HG03442 (cell line): ENCODE measurements around the gene NELL1.
"Not testable (repeated sequence)": the region's sequence is repeated elsewhere in the genome, so short reads cannot be mapped to it uniquely, and the experiment has no call there.

Source experiments
- ATAC-seq: cut with Tn5 transposase; IDR thresholded peaks from one replicate; pipeline ENCODE4 v1.9.1; 2021; ENCODE audit warnings: mild to moderate bottlenecking, moderate library complexity; ENCODE audit not compliant: unreplicated experiment

Gene NELL1

DNA sequence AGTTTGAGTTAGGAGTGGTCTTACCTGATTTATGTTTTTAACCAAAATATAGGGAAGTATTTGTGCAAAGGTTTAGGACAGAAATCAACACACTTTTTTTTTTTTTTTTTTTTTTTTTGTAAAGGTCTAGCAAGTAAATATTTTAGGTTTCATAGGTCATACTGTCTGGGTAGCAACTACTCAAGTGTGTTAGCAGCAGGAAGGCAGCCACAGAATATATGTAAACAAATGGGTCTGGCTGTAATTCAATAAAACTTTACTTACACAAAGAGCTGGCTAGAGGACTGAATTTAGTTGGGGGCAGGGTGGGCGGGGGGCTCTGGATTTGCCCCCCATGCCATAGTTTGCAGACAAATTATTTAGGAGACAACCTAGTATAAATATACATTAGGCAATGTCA lies 510.4 kb downstream of the NELL1 start:
- no peak for ATAC-seq

DNA sequence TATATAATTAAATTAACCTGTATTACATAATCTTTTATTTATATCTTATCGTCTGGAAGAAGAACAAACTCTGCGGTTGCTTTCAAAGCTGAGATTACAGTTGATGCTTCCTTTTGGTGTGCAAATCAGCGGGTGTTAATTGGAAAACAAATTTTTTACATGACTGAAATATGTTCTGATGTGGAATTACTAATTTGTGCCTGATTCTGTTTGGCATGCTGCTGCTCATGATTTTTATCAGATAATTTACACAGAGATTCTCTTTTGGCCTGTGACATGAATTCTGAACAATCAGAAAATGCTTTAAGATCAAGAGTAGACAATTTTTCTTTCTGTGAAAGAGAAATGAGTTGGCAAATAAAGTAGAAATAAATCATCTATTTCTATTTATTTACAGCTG lies 510.8 kb downstream of the NELL1 start:
- ATAC-seq, result no peak

DNA sequence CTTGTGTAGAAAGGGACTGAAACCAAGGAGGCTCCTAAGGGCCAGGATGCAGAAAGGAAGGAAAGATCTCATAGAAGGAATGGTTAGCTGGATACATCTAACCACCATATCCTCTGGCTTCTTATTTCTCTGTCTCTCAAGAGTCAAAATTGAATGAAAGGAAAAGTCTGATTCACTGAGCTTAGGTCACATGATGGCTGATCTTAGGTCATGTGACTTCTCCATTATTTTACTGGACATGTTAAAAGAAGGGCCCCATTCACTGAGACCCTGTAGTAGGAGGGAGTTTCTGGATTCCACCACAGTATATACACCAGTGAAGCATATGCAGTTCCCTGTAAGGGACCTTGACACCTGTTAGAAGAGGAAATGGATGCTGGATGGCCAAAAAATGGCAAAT lies 516.6 kb downstream of the NELL1 start:
- no peak for ATAC-seq

DNA sequence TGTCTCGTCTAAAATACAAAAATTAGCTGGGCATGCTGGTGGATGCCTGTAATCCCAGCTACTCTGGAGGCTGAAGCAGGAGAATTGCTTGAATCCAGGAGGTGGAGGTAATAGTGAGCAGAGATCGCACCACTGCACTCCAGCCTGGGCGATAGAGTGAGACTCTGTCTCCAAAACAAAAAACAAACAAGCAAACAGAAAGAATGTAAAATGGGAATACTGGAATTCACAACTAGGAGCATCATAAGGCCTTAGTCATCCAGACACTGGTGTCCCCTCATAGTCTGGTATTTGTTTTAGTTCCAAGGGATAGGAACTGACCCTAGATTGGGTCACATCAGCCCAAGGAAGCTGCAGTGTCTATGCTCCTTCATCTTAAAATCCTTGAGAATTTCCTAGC lies 520.8 kb downstream of the NELL1 start:
- no peak for ATAC-seq

DNA sequence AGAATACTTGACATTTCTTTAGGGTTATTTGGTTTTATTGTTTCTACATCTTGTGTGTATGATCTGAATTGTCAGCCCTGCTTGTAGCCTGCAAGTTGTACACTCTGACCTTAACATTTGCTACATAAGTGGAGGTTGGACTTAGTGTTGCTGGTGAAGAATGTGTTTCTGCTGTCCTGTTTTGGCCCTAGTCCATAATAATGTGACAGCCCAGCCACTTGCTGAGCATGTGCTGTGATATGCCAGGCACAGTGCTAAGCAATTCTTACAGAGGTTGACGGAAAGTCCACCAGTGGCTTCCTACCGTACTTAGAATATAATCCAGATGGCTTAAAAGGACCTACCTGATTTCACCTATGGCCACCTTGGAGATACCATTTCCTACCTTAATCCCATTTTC lies 526.6 kb downstream of the NELL1 start:
- ATAC-seq, result no peak

DNA sequence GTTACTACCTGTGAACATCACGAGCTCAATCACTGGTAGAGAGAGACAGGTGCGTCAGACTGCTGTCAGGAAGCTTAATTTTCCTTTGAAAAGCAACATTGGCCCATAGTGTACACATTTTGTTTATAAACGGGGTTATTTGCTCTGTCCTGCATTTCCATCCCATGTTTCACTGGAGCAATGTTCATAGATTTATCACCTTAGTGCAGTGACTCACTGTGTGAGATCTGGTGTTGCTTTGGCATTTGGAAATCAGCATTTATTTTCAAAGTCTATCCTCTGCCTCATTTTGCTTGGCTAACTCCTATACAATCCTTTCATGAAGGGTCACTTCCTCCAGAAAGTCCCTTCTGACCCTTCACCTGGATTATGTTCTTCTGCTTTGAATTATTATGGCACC lies 529.1 kb downstream of the NELL1 start:
- no peak for ATAC-seq

DNA sequence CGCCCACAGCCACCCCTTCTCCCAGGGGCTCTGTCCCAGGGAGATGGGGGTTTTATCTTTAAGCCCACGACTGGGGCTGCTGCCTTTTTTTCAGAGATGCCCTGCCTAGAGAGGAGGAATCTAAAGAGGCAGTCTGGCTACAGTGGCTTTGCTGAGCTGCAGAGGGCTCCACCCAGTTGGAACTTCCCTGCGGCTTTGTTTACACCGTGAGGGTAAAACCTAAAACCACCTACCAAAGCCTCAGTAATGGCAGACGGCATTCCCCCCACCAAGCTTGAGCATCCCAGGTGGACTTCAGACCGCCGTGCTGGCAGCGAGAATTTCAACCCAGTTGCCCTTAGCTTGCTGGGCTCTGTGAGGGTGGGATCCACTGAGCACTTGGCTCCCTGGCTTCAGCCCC lies 535.8 kb downstream of the NELL1 start:
- no peak for ATAC-seq

DNA sequence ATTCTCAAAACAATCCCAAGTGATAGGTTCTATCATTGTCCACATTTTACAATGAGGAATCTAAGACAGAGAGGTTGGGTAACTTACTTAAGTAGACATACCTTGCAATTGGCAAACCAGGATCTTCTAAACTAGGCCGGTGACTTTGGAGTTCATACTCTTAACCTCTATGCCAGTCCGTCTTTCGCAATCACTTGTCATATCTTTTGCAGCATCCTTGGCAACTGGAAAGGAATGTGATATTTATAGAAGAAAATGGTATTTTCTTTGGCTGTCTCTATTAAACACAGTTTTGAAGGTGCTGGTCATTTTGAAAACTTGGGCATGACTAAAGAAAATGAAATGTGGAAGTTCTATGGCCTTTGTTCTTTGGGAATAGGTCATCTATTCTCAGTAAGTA lies 556.5 kb downstream of the NELL1 start:
- no peak for ATAC-seq

DNA sequence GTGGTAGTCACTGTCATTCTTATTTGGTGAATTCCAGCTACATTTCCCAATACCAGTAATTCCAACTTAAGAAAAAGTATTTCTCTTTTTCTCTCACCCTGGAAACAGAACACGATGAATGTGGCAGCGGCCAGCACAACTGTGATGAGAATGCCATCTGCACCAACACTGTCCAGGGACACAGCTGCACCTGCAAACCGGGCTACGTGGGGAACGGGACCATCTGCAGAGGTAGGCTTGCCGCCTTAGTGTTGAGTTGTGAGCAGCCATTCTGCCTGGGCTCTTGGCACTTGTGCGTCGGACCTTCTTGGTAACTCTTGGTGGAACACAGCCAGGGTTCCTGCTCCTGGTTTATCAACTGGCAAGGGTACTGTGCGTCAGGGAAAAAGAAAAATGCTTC lies 559.8 kb downstream of the NELL1 start:
- ATAC-seq, result no peak

DNA sequence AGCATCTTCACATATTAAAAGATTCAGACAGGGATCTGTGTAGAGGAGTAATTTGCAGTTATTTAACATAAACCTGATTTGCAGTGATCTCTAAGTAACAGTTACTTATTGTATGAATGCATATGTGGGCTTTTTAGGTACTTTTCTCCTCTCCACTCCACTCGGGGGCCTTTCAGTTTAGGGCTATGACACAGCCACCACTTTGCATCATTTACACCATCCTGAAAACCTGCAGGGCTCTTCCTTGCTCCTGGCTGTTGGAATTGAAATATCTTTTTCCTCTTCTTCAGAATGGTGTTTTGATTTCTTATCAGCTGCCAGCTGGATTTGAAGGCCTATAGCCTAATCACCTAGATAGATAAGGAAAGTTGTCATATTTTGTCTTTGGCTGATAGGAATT lies 580.8 kb downstream of the NELL1 start:
- ATAC-seq, result no peak

DNA sequence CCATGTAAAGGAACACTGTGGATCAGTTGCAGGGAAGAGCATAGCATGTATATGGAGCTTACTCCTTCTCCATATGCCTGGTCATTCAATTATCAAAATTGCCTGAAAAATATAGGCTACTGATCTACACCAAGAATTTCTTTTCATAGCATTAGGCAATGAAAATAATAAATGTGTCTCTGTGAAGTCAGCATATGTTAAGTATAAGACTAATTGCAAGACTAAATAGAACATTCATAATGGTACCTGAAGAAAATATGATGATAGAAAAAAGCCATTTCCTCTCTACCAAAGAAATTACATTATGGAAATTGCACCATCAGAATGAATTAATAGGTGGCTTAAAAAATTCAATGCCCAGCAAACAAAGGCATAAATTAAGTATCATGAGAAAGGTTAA lies 584.7 kb downstream of the NELL1 start:
- ATAC-seq, result no peak

DNA sequence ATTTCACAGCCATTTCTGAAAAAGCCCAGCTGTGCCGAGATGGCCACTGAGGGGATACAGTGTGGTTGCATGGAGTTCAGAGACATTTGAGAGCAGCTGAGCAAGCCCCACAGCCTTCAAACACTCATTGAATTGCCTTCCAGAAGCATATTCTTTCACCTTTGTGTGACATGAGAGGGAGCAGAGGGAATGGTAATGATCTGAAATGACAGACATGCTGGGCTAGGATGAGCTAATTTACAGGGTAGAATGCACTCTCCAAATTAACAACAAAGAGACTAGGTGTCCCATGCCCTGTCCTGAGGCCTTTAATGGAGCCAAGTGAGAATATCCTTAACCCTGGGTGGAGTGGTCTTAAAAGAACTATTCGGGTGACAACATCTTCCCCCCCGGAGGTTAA lies 585.4 kb downstream of the NELL1 start:
- ATAC-seq, result no peak

DNA sequence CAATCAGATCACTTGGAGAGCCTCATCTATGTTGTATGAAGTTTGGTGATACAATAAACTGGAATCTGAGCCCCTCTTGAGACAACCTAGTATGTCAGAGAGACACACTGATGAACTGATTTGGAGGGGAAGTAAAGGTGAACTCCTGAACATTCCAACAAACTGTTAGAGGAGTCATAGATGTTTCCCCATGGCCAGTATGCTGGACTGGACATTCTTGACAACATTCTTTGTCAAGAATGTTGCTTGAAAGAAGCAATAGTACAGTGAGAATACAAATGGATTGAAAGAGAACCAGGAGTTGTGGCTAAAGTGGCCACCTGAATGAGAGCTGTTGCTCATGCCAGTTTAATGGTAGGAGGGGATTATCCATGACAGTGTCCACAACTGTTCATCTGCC lies 588.1 kb downstream of the NELL1 start:
- ATAC-seq, result no peak

DNA sequence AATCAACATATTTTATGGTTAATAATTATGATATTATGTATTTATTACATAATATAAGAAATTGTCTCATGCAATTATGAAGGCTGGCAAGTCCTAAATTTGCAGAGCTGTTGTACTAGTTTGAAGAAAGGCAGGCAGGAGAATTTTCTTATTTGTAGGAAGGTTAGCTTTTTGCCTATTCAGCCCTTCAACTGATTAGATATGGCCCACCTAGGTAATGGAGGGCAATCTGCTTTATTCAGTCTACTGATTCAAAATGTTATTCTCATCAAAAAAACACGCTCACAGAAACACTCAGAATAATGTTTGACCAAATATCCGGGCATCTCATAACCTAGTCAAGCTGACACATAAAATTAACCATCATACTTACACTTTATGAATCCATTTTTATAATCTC lies 589.0 kb downstream of the NELL1 start:
- ATAC-seq, result no peak

DNA sequence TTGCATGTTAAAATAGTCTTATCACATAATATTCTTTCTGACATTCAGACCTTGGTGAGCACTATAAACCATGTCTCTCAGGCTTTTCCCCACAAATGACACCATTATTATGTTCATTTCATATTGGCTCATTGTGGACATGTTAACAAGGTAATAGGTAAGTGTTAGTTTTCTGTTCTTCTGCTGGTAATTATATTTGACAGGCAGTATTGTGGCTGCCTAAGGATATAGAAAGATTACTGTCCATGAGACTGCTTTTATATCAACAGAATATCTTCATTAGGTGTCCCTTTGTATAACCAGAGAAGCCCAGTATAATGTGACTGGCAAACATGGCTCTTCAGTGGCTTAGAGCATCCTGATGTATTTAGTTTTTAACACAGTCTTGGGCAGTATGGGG lies 590.7 kb downstream of the NELL1 start:
- no peak for ATAC-seq

DNA sequence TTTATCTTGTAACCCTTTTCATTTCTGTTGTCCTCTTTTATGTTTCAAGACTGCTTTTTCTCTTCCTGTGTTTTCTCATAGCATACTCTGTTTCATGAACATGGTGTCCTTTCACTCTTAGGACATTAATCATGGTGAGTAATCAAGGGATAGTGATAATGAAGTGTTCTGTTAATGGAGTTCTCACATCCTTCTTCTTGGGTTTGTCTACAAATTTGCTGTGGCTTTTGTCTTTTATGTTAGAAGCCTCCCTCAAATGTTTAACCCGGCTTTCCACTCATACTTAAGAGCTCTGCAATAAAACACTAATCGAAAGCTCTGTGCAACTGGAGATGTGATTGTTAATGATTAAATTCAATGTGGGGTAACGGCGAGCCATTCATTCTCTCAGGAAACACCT lies 593.6 kb downstream of the NELL1 start:
- no peak for ATAC-seq

DNA sequence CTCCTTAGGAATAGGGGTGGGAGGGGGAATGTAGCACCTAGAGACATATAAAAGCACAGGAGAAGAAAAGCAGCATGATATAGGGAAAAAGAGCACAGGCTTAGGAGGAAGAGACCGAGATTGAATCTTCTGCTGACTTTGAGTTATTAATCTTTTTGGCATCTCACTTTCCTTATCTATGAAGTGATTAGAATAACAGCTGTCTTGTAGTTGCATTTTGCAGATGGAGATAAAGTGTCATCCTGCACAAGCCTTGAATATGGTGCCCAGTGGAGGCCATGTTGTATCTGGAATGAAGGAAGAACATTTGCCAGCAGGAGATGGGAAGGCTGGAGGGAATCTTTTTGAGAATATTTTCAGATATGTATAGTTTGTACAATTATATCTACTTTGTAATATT lies 594.7 kb downstream of the NELL1 start:
- no peak for ATAC-seq

DNA sequence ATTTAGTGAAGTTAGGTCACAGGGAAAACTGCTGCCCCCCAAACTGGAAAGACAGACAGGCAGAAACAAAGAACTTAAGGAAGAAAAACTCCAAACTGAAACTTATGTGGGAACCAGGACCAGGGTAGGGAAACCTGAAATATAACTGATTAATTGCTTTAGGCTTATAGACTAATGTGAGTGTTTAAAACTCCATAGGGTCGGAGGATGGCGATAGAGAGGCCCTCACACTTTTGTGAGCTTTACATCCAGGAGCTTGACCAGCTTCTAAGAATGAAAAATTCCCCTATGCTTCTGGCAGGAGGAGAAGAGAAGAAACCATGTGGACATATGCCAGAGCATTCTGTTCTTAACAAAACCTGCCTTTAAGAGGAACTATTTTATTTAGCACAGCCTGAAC lies 598.6 kb downstream of the NELL1 start:
- ATAC-seq, result no peak

DNA sequence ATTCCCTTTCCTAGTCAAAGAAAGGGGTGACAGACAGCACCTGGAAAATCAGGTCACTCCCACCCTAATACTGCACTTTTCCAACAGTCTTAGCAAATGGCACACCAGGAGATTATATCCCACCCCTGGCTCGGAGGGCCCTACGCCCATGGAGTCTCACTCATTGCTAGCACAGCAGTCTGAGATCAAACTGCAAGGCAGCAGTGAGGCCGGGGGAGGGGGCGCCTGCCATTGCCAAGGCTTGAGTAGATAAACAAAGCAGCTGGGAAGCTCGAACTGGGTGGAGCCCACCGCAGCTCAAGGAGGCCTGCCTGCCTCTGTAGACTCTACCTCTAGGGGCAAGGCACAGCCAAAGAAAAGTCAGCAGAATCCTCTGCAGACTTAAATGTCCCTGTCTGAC lies 602.8 kb downstream of the NELL1 start:
- ATAC-seq, result not testable (repeated sequence)

DNA sequence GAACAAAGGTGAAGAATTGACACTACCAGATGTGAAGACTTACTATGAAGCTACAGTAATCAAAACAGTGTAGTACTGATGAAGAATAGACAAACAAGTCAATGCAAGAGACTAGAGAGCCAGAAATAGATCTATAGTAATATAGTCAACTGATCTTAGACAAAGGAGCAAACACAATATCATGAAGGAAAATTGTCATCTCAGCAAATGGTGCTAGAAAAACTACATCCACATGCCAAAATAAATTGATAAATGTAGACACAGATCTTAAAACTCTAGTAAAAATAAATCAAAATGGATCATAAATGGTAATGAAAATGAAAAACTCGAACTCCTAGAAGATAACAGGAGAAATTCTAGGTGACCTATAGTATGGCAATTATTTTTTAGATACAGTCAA lies 609.5 kb downstream of the NELL1 start:
- no peak for ATAC-seq

DNA sequence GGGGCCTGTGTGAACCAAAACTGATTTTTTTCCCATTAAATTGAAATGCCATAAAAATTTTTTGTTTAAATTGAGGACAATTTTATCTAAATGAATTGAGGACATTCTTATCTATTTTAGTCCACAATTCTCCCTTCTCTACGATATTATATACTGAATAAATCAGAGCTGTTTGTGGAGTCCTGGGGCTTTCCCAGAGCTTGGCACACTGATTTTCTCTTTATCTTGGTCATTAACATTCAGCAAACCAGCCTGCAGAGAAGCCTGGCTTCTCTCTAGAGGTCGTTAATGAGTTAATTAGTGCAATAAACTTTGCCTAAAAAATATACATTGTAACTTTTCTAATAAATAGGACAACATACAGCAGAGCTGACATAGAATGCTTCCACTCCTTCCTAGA lies 615.7 kb downstream of the NELL1 start:
- ATAC-seq, result no peak

DNA sequence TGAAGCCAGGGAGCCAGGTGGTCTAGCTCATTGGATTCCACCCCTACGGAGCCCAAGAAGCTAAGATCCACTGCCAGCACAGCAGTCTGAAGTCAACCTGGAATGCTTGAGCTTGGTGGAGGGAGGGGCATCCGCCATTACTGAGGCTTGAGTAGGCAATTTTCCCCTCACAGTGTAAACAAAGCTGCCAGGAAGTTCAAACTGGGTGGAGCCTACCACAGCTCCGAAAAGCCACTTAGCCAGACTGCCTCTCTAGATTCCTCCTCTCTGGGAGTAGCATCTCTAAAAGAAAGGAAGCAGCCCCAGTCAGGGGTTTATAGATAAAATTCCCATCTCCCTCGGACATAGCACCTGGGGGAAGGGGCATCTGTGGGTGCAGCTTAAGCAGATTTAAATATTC lies 620.3 kb downstream of the NELL1 start:
- ATAC-seq, result no peak

DNA sequence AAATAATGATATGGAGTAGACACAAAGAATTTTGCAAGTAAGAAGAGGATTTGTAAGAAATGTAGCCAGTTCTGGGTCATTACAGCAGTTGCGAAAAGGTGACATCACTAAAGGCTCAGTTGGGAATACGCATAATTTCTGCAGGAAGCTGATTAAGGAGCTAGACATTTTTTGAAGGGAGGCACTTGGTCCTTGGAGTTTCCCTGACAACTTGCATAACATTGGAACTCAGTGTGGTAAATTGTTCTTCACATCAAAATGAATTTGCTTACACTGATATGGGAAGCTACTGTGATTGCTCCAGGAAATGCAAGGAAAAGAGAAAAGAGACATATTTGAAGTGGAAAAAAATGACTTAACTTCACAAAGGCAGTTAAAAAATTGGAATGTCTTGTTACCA lies 626.1 kb downstream of the NELL1 start:
- no peak for ATAC-seq

DNA sequence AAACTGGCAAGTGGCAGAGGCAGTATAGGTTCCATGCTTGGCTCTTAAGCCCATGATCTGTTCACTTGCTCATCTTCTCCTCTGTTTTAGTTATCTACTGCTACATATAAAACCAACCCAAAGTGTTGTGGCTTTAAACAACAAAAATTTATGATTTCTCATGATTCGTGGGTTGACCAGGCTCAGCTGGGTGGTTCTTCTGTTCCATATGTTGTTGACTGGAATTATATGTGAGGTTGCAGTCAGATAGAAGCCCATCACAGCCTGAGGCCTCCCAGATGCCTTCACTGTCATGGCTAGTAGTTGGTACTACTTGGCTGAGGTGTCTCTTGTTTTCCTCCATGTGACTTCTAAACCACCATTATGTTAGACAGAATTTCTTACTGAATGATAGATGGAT lies 632.6 kb downstream of the NELL1 start:
- no peak for ATAC-seq
